RWPE2 (cell line): Measurements from ENCODE around the gene SAMD14.
A peak's percentile ranks its signal among the peaks of the same experiment; 100 is the strongest.

ENCODE experiments used
- ATAC-seq: fragments of 200-7000 bp; cut with Tn5 transposase; 3 replicates; pipeline ENCODE4 v1.9.1; 2021; ENCODE audit warnings: low read depth
- DNase-seq: peaks from one replicate; pipeline ENCODE4 v3.0.0-alpha.2; 2020; ENCODE audit warnings: low spot score
- H3K27ac ChIP-seq: fragments of 450-650 bp; 2 replicates; pipeline ENCODE4 v1.5.1; 2017; ENCODE audit warnings: mild to moderate bottlenecking; ENCODE audit not compliant: poor library complexity, severe bottlenecking
- H3K27me3 ChIP-seq: fragments of 250-450 bp; sonication (Bioruptor Pico); 2 replicates; pipeline ENCODE4 v1.5.1; 2021; ENCODE audit warnings: mild to moderate bottlenecking, moderate library complexity; ENCODE audit not compliant: insufficient read depth, poor library complexity, severe bottlenecking
- H3K36me3 ChIP-seq: fragments of 250-450 bp; sonication (Bioruptor Pico); 2 replicates; pipeline ENCODE4 v1.5.1; 2020; ENCODE audit warnings: low read depth, mild to moderate bottlenecking, moderate library complexity
- H3K4me1 ChIP-seq: fragments of 250-450 bp; sonication (Bioruptor Pico); 2 replicates; pipeline ENCODE4 v1.5.1; 2021; ENCODE audit warnings: mild to moderate bottlenecking, moderate library complexity; ENCODE audit not compliant: insufficient read depth, poor library complexity, severe bottlenecking
- H3K4me3 ChIP-seq: fragments of 250-450 bp; sonication (Bioruptor Pico); 2 replicates; pipeline ENCODE4 v1.5.1; 2021; ENCODE audit warnings: mild to moderate bottlenecking, moderate library complexity; ENCODE audit not compliant: severe bottlenecking
- H3K9me3 ChIP-seq: fragments of 250-450 bp; sonication (Bioruptor Pico); 2 replicates; pipeline ENCODE4 v1.5.1; 2021; ENCODE audit warnings: mild to moderate bottlenecking, moderate library complexity; ENCODE audit not compliant: severe bottlenecking
- TF ChIP-seq, protein P1 (sequence below): fragments of 450-650 bp; IDR thresholded peaks from one replicate; pipeline ENCODE4 v1.5.1; 2017; ENCODE audit warnings: mild to moderate bottlenecking, moderate library complexity; ENCODE audit not compliant: poor library complexity, severe bottlenecking

Gene SAMD14

DNA sequence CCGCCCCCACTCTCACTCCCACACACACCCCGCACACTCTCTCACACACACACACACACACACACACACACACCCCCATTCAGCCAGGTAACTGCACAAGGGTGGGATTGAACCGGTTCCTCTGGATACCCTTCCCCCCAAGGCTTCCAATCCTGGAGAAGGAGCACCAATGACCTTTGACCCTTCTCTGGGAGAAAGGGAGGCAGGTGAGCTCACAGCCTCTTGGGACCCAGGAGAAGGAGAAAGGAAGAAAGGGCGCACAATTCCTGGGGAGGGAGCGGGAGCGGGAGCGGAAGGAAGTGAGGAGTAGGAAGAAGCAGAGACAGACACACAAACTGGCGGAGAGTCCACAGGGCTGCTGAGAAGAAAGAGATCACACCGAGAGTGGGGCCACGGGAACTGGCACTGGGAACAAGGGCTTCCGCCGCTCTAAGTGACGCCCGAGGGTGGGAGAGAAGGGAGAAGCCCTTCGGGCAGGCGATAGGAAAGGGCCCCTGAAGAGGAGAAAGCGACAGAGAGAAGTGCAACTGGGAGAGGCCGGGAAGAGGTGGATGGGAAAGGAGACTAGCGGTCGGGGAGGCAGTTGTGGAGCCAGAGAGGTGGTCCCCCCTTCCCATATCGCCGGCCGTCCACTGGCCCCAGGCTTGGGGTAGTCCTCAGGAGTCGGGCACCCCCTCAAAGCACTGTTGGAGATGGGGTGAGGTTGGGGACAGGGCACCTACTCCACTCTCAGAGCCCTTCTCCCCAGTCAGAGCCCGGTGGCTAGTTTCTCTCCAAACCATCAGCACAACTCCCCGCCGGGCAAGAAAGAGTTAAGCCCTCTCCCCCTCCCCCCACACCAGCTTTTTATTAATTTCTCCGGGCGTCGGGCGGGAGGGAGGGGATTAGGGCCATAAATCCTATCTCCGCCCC is 1.3 kb downstream of the SAMD14 start:
- Histone ChIP-seq H3K4me1 (peaks cover 6% of the 10 kb centered on the region), H3K9me3 (no peaks in the 10 kb centered on the region), H3K4me3 (no peak overlapping the region), H3K36me3 (no peaks in the 10 kb centered on the region), H3K27ac (no peak overlapping the region), H3K27me3 (peaks cover 6% of the 10 kb centered on the region)
- TF ChIP-seq, protein P1, sequence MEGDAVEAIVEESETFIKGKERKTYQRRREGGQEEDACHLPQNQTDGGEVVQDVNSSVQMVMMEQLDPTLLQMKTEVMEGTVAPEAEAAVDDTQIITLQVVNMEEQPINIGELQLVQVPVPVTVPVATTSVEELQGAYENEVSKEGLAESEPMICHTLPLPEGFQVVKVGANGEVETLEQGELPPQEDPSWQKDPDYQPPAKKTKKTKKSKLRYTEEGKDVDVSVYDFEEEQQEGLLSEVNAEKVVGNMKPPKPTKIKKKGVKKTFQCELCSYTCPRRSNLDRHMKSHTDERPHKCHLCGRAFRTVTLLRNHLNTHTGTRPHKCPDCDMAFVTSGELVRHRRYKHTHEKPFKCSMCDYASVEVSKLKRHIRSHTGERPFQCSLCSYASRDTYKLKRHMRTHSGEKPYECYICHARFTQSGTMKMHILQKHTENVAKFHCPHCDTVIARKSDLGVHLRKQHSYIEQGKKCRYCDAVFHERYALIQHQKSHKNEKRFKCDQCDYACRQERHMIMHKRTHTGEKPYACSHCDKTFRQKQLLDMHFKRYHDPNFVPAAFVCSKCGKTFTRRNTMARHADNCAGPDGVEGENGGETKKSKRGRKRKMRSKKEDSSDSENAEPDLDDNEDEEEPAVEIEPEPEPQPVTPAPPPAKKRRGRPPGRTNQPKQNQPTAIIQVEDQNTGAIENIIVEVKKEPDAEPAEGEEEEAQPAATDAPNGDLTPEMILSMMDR = no peak
- ATAC-seq (no peak), DNase-seq (no peak)

GRCh38 chr17:50127697-50128361 is 2.1 kb downstream of the SAMD14 start:
- Histone ChIP-seq H3K36me3 (no peaks in the 10 kb centered on the region), H3K27ac (no peak overlapping the region), H3K4me3 (no peak overlapping the region), H3K9me3 (no peaks in the 10 kb centered on the region), H3K27me3 (peaks cover 6% of the 10 kb centered on the region), H3K4me1 (peaks cover 6% of the 10 kb centered on the region)
- ATAC-seq (peak; percentile 34; the same call in 2 of the 3 replicates), DNase-seq (no peak)
- TF ChIP-seq, protein P1 = no peak

DNA sequence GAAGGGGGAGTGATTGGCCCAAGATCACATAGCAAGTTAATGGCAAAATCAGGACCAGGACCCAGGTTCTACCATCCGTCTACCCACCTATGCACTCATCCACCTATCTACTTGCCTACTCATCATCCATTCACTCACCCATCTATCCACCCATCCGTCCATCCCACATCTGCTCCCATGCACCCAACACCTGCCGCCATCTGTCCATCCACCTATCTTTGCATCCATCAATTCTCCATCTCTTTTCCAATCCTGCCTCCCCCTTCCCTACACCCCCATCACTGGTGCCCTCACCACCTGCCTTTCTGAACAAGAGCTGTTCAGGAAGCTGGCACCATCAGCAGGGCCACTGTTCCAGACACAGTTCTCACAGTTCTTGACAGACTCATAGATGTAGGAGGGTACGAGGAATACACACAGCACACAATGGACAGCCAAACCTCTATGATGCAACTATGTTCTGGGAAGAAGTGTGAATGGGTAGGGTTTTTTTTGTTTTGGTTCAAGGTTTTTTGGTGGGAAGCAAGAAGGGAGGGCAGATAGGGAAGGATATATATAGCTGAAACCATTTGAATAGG is 4.5 kb downstream of the SAMD14 start:
- Histone ChIP-seq H3K4me1 (peaks cover 6% of the 10 kb centered on the region), H3K36me3 (no peaks in the 10 kb centered on the region), H3K9me3 (no peaks in the 10 kb centered on the region), H3K27me3 (peaks cover 6% of the 10 kb centered on the region), H3K4me3 (no peak overlapping the region), H3K27ac (no peak overlapping the region)
- TF ChIP-seq, protein P1 = no peak
- no peak for ATAC-seq
- no peak for DNase-seq

- Histone ChIP-seq H3K27ac (no peak overlapping the region), H3K4me1 (peaks cover 6% of the 10 kb centered on the region), H3K36me3 (no peaks in the 10 kb centered on the region), H3K4me3 (no peak overlapping the region), H3K27me3 (peaks cover 4% of the 10 kb centered on the region), H3K9me3 (no peaks in the 10 kb centered on the region)
- 0 out of 3 replicates have a peak, but pooled peaks have one; percentile 7 for ATAC-seq
- TF ChIP-seq, protein P1 = no peak
- no peak for DNase-seq
These were observed 6.2 kb downstream of the SAMD14 start for GRCh38 chr17:50123649-50124349.
